Measurements from ENCODE around the gene TSC2.
"Not testable (repeated sequence)": the region's sequence is repeated elsewhere in the genome, so short reads cannot be mapped to it uniquely, and the experiment has no call there.

GRCh38 chr16:2112539-2113106 lies 64.8 kb downstream of the TSC2 start:
- not testable (repeated sequence) for TF ChIP-seq CTCF, POLR2A, POLR2AphosphoS5 (IDR thresholded peaks at IDR 0.05)

All from breast epithelium (tissue), 3 donors.